Keratinocyte (primary cell): ENCODE data around the gene ZNF724.
"Not testable (repeated sequence)": the region's sequence is repeated elsewhere in the genome, so short reads cannot be mapped to it uniquely, and the experiment has no call there.

Experiments used
- CTCF ChIP-seq, 3 experiments: IDR thresholded peaks in 1 of 3; conservative IDR thresholded peaks in 1 of 3; optimal IDR thresholded peaks in 1 of 3; 2 replicates in 2 of 3; 3 replicates in 1 of 3; pipeline versions ENCODE3 to v1.5.1; 2011; ENCODE audit warnings: low read length in 3 of 3, mild to moderate bottlenecking in 3 of 3, moderate library complexity in 2 of 3, control low read depth in 1 of 3, inconsistent platforms in 1 of 3; ENCODE audit not compliant: insufficient read depth in 2 of 3; ENCODE audit errors: extremely low read depth in 1 of 3
- EZH2 ChIP-seq: IDR thresholded peaks from one replicate; pipeline ENCODE4 v1.6.1; 2012; ENCODE audit warnings: inconsistent platforms, mild to moderate bottlenecking, low read length, moderate library complexity

DNA sequence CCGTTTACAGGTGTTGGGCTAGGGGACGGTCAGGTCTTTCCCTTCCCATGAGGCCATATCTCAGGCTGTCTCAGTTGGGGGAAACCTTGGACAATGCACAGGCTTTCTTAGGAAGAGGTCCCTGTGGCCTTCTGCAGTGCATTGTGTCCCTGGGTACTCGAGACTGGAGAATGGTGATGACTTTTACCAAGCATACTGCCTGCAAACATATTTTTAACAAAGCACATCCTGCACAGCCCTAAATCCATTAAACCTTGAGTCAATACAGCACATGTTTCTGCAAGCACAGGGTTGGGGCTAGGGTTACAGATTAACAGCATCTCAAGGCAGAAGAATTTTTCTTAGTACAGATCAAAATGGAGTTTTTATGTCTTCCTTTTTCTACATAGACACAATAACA is 27.9 kb upstream of the ZNF724 start:
- not testable (repeated sequence) for TF ChIP-seq CTCF (optimal IDR thresholded peaks at IDR 0.05 in 1 of 3, IDR thresholded peaks at IDR 0.05 in 1 of 3, conservative IDR thresholded peaks at IDR 0.05 in 1 of 3; ENCODE audit: extremely low read depth in 1 of 3, insufficient read depth in 2 of 3, low read length in 3 of 3); EZH2
